Ammon's horn (tissue), 1 donor: Measurements from ENCODE around the gene MYO18A.

Experiments used
- DNase-seq: peaks from one replicate; pipeline ENCODE4 v3.0.0-alpha.2; 2016; ENCODE audit warnings: low spot score

Gene MYO18A

GRCh38 chr17:29124135-29124924 is 55.9 kb downstream of the MYO18A start:
- DNase-seq, result peak; percentile 84

DNA sequence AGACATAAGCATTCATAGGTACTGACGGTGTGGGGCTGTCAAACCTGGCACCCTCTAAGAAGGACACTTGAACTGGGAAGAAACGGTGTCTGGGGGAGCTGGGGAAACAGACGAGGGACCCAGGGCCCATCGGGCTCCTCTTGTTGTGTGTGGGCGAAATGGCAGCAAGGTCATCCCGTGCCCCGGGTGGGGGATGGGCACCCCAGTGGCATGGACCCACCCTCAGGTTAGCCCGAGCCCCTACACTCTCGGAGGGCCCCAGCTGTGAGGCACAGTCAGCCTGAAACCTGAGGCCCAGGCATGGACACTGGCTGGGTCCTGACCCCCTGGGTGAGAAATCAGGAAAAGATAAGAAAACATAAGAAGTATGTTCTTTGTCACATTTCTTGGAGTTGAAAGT is 57.1 kb downstream of the MYO18A start:
- DNase-seq, result no peak

GRCh38 chr17:29121442-29121841 is 58.8 kb downstream of the MYO18A start:
- DNase-seq, result no peak

DNA sequence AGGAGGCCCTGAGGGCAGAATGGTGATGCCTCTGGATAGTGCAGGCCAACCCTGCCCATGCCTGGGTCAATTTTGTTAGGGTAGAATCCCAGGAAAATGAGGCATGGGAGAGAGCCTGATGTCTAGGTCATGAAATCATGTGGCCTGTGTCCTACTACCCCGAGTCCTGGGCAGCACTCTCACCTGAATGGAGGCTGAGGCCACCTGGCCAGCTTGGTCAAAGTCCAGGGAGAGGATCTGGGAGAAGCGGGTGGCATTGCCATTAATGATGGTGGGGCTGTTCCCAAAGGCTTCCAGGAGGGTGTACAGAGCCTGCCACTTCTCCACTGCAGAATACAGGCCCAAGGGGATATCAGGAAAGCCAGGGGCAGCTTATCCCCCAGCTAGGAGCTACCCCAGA is 59.8 kb downstream of the MYO18A start:
- no peak for DNase-seq

DNA sequence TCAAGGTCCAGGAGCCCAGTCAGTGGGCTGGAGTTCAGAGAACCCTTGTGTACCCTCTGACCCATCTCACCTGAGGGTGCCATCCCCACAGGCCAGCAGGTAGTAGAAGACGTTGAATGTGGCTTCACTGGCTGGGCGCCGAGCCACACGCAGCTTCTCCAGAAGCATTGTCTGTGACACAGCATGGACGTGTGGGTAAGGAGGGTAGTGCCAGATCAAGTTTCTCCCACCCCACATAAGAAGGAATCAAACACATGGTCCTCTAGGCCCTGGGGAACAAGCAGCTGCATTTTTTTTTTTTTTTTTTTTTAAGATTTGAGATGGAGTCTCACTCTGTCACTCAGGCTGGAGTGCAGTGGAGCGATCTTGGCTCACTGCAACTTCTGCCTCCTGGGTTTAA is 60.9 kb downstream of the MYO18A start:
- DNase-seq, result no peak

GRCh38 chr17:29116804-29117753 is 63.1 kb downstream of the MYO18A start:
- peak; percentile 85 for DNase-seq

DNA sequence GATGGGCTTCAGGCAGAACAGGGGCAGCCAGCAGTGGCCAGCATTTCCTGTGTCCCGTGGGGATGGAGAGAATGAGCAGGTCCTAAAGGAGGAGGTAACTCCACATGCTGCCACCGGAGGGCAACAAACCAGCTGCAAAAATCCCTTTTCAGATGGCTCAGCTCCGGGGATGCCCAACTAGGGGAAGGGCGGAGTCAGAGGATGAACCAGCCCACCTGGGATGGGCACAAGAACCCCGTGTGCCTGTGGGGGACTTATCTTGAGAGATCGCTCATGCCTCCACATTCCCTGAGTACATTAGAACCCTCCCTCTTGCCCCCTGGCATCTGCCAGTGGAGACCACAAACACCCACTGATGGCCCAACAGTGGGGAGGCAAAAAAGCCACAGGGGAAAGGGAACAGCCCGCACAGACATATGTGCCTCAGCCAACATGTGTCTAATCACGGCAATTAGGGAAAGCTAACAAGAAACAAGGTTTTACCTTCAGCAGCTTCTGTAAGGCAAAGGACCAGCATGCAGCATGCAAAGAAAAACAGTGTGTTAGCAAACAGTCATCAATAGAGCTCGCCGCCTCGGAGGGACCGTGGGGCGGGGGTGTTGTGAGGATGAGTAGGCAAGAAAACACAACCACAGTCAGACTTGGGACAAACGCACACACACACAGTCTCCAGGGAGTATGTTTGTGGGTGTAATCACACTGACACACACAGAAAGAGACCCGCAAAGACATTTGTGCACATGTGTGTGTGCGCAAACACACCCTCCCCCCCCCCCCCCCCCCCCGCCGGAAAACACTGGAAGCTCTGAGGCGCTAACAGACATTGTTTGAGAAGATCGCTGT is 64.0 kb downstream of the MYO18A start:
- DNase-seq, result peak; percentile 37

DNA sequence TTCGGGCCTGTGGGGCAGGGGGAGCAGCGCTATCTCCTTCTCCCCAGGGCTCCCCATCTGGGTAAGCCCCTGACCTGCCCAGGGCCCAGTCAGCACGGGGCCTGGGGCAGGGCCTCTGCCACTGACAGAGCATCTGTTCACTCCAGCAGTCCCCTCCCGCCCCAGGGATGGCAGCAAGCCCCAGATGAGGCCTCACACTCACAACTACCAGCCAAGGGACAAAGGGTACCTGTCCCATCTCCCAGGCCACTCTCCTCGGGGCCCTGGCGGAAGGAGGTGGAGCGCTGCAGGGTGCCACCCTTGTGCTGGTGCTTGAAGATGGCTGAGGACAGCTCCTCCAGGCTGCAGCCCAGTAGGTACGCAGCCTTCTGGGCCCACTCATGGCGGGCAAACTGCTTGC is 64.8 kb downstream of the MYO18A start:
- no peak for DNase-seq

- DNase-seq, result no peak
These were observed 66.1 kb downstream of the MYO18A start for GRCh38 chr17:29114141-29114540.

- no peak for DNase-seq
These were observed 66.9 kb downstream of the MYO18A start for GRCh38 chr17:29113334-29113733.

GRCh38 chr17:29112771-29113295 is 67.4 kb downstream of the MYO18A start:
- DNase-seq, result peak; percentile 69

DNA sequence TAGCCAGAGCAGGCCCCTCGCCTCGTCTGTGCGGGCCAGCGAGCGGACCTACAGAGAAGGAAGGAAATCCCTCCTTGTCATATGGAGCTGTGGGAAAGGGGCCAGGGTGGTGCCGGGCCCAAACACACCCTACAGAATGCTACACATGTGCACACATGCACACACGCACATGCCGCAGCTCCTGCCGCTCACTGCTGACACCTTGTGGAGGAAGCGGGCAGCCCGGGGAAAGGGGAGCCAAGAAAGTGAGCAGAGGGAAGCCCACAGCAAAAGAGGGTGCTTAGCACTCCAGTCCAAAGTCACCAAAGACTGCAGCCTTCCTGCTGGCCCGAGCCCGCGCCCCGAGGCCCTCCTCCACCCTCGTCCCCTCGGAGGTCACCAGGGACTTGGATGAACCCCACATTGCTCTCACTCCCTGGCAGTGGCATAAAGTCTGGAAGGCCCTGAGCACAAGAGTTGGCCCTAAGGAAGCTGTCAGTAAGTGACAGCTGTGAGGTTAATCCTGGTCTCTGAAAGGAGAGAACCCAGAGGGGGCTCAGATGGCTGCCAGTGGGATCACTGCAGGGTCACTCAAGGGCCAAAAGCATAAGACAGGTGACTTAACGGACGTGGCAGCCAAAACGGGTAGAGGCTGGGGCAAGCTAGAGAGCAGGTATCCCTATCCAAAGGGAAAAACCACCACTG is 68.2 kb downstream of the MYO18A start:
- DNase-seq, result peak; percentile 65

GRCh38 chr17:29110372-29110757 is 69.8 kb downstream of the MYO18A start:
- DNase-seq, result no peak

GRCh38 chr17:29109477-29110371 is 70.5 kb downstream of the MYO18A start:
- no peak for DNase-seq

- DNase-seq, result no peak
These were observed 71.2 kb downstream of the MYO18A start for GRCh38 chr17:29108823-29109476.

- DNase-seq, result no peak
These were observed 72.0 kb downstream of the MYO18A start for GRCh38 chr17:29107933-29108822.

DNA sequence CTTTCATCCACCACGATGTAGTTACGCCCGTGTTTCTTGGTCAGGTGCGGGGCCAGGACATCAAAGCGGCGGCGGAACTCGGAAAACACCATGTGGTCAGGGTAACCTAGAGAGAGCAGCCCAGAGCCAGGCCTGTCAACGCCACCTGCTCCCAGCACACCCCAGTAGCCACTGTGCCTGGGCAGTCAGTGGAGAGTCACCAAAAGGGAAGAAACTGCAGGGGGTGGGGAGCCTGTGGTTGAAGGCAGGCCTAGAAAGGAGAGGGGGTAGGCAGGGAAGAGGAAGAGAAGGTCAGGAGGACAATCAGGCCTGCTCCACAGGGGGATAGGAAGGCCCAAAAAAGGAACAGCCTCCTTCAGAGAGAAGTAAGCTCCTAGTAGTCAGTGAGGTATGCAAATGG is 73.1 kb downstream of the MYO18A start:
- DNase-seq, result peak; percentile 73

- no peak for DNase-seq
These were observed 76.9 kb downstream of the MYO18A start for GRCh38 chr17:29103341-29103740.

DNA sequence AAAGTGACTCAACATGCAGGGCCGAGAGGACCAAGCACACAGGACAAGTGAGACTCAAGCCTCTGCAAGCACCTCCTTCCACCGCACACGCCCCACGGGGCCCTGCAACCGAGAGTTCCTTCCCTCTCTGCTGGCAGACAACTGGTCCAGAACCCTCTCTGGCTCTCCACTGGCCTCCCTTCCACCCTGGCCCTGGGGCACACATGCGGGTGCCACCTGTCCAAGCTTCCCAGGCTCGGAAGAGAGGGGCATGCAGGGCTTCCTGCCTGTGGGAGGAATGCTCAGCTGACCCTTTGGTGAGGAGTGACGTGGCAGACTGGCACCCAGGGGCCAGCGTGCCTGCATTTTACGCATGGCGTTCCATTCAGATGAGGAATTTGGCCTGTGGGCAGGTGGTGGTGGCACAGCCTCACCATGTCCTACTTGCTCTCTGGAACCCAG is 77.4 kb downstream of the MYO18A start:
- DNase-seq, result no peak
